Fibroblast of lung (primary cell): ENCODE results near the gene RAB25. TPM values are rescaled to one million over a fixed set of nuclear protein-coding genes. Genes with fewer than 3 reads are reported as not detected.
A peak's percentile ranks its signal among the peaks of the same experiment; 100 is the strongest.

Experiments used
- DNase-seq, 2 donors: peaks; one replicate each; pipeline versions ENCODE4 v3.0.0 to v3.0.0-alpha.2; 2010; ENCODE audit warnings: low read depth in 2 of 2
- H2AFZ ChIP-seq: 2 replicates; pipeline ENCODE4 v1.5.1; 2012; ENCODE audit warnings: low read length, control low read depth, inconsistent platforms
- H3K27ac ChIP-seq: 2 replicates; pipeline ENCODE4 v1.5.1; 2011; ENCODE audit warnings: low read length, control low read depth; ENCODE audit not compliant: insufficient read depth
- H3K27me3 ChIP-seq: 2 replicates; pipeline ENCODE4 v1.5.1; 2011; ENCODE audit warnings: mild to moderate bottlenecking, low read length; ENCODE audit not compliant: control insufficient read depth, insufficient read depth
- H3K36me3 ChIP-seq: 2 replicates; pipeline ENCODE4 v1.5.1; 2011; ENCODE audit warnings: low read length; ENCODE audit not compliant: control insufficient read depth, insufficient read depth
- H3K4me1 ChIP-seq: 2 replicates; pipeline ENCODE4 v1.5.1; 2011; ENCODE audit warnings: low read length; ENCODE audit not compliant: control insufficient read depth, insufficient read depth; ENCODE audit errors: extremely low read depth
- H3K4me2 ChIP-seq: 2 replicates; pipeline ENCODE4 v1.5.1; 2011; ENCODE audit warnings: low read length, control low read depth; ENCODE audit not compliant: insufficient read depth; ENCODE audit errors: extremely low read depth
- H3K4me3 ChIP-seq, 4 experiments: fragments of 200-600 bp in 1 of 4; sonication (generic) in 1 of 4; replicated peaks in 1 of 4; 2 replicates each; pipeline ENCODE4 v1.5.1; 2011 to 2016; ENCODE audit warnings: low read length in 4 of 4, low read depth in 3 of 4, mild to moderate bottlenecking in 3 of 4, control low read depth in 2 of 4, inconsistent platforms in 1 of 4, mixed read lengths in 1 of 4; ENCODE audit not compliant: insufficient read depth in 1 of 4; ENCODE audit errors: control extremely low read depth in 1 of 4
- H3K79me2 ChIP-seq: 2 replicates; pipeline ENCODE4 v1.5.1; 2012; ENCODE audit warnings: mild to moderate bottlenecking, low read length, inconsistent platforms; ENCODE audit not compliant: control insufficient read depth, insufficient read depth
- H3K9ac ChIP-seq: 2 replicates; pipeline ENCODE4 v1.5.1; 2011; ENCODE audit warnings: mild to moderate bottlenecking, low read length, control low read depth; ENCODE audit not compliant: insufficient read depth
- H3K9me3 ChIP-seq: 2 replicates; pipeline ENCODE4 v1.5.1; 2012; ENCODE audit warnings: low read depth, low read length; ENCODE audit not compliant: control insufficient read depth, insufficient read depth
- H4K20me1 ChIP-seq: 2 replicates; pipeline ENCODE4 v1.5.1; 2011; ENCODE audit warnings: low read length; ENCODE audit not compliant: control insufficient read depth, insufficient read depth; ENCODE audit errors: extremely low read depth
- EZH2 ChIP-seq: IDR thresholded peaks from 2 replicates; pipeline ENCODE4 v1.5.1; 2012; ENCODE audit warnings: low read length, control low read depth, mild to moderate bottlenecking; ENCODE audit errors: missing control alignments
- polyA plus RNA-seq, 2 donors: library from polyadenylated mRNA; depleted of rRNA in 1 of 2; stranded (reverse) in 1 of 2; unstranded in 1 of 2; fragments of >200 nt; gene quantifications; 2 replicates each; pipeline ENCODE4 v1.2.1, GENCODE V29; 2011 to 2012; ENCODE audit warnings: missing spikeins in 1 of 2
- total RNA-seq: library from RNA; depleted of rRNA; stranded (reverse); fragments of >200 nt; gene quantifications from 2 replicates; pipeline ENCODE4 v1.2.1, GENCODE V29; 2014
- TF ChIP-seq, protein P1 (sequence below), 2 donors: IDR thresholded peaks in 1 of 2; conservative IDR thresholded peaks in 1 of 2; 1 replicate in 1 of 2; 2 replicates in 1 of 2; pipeline ENCODE4 v1.5.1; 2011 to 2012; ENCODE audit warnings: low read length in 2 of 2, control low read depth in 1 of 2, inconsistent platforms in 1 of 2, low read depth in 1 of 2, mild to moderate bottlenecking in 1 of 2

Gene RAB25
- total and polyA plus RNA-seq, 2 donors (not counting 1 experiment from before 2014, with no cell fraction given) = not detected

DNA sequence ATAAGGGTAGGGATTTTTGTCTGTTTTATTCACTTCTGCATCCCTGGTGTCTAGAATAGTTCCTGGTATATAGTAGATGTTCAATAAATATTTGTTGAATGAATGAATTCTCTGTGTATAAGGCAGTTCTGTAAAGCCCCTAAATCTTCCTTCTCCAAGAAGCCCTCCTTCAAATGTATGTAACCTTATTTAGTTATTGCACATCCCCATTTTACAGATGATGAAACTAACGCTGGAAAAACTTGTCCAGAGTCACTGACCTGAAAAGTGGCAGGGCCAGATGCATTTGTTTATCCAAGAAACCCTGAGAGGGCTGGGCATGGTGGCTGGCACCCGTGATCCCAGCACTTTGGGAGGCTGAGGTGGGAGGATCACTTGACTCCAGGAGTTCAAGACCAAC, 49.3 kb downstream of the RAB25 start:
- H3K27me3 ChIP-seq = no peaks in the 10 kb centered on the region
- H4K20me1 ChIP-seq = no peaks in the 10 kb centered on the region
- TF ChIP-seq EZH2 = no peak
- TF ChIP-seq, protein P1, sequence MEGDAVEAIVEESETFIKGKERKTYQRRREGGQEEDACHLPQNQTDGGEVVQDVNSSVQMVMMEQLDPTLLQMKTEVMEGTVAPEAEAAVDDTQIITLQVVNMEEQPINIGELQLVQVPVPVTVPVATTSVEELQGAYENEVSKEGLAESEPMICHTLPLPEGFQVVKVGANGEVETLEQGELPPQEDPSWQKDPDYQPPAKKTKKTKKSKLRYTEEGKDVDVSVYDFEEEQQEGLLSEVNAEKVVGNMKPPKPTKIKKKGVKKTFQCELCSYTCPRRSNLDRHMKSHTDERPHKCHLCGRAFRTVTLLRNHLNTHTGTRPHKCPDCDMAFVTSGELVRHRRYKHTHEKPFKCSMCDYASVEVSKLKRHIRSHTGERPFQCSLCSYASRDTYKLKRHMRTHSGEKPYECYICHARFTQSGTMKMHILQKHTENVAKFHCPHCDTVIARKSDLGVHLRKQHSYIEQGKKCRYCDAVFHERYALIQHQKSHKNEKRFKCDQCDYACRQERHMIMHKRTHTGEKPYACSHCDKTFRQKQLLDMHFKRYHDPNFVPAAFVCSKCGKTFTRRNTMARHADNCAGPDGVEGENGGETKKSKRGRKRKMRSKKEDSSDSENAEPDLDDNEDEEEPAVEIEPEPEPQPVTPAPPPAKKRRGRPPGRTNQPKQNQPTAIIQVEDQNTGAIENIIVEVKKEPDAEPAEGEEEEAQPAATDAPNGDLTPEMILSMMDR (conservative IDR thresholded peaks at IDR 0.05 in 1 of 2, IDR thresholded peaks at IDR 0.05 in 1 of 2; ENCODE audit: low read depth in 1 of 2, low read length in 2 of 2) = no peak
- H3K9ac ChIP-seq = no peak overlapping the region
- no peaks in the 10 kb centered on the region for H3K36me3 ChIP-seq
- H3K4me2 ChIP-seq = no peak overlapping the region
- no peak overlapping the region for H3K27ac ChIP-seq
- H3K4me1 ChIP-seq = peaks cover 28% of the 10 kb centered on the region
- no peaks in the 10 kb centered on the region for H3K9me3 ChIP-seq
- no peak overlapping the region for H3K4me3 ChIP-seq
- DNase-seq = no peak
- no peak overlapping the region for H2AFZ ChIP-seq
- peaks cover 9% of the 10 kb centered on the region for H3K79me2 ChIP-seq

DNA sequence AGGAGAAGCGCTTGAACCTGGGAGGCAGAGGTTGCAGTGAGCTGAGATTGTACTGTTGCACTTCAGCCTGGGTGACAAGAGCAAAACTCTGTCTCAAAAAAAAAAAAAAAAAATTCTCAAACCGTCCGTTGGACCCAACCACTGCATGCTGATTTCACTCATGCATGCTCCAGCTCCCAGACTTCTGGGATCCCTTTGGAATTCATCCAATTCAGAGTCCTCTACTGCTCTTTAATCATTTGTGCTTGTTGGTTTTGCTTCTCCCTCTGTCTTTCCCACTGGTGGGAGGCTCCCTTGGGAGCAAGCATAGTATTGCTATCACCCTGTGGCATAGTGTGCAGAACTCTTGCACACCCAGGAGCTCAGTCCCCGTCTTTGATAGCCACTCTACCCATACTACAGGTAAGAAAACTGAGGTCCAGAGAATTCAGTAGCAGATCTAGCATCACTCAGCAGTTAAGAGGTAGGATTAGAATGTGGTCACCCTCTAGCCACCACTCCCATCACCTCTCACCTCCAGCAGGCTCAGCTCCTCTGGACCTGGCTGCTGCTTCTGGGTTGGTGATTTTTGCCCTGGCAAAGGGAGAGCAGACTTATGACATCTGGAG, 50.5 kb downstream of the RAB25 start:
- H2AFZ ChIP-seq = no peak overlapping the region
- no peak overlapping the region for H3K27ac ChIP-seq
- peak in 1 of 2 donors; percentile 55 for DNase-seq
- H3K9ac ChIP-seq = no peak overlapping the region
- H3K79me2 ChIP-seq = peaks cover 21% of the 10 kb centered on the region
- H3K4me1 ChIP-seq = peaks cover 22% of the 10 kb centered on the region
- peaks cover 3% of the 10 kb centered on the region for H4K20me1 ChIP-seq
- H3K36me3 ChIP-seq = no peaks in the 10 kb centered on the region
- TF ChIP-seq, protein P1 (conservative IDR thresholded peaks at IDR 0.05 in 1 of 2, IDR thresholded peaks at IDR 0.05 in 1 of 2; ENCODE audit: low read depth in 1 of 2, low read length in 2 of 2) = no peak
- TF ChIP-seq EZH2 = no peak
- H3K4me2 ChIP-seq = no peak overlapping the region
- H3K4me3 ChIP-seq = no peak overlapping the region
- no peaks in the 10 kb centered on the region for H3K9me3 ChIP-seq
- no peaks in the 10 kb centered on the region for H3K27me3 ChIP-seq

DNA sequence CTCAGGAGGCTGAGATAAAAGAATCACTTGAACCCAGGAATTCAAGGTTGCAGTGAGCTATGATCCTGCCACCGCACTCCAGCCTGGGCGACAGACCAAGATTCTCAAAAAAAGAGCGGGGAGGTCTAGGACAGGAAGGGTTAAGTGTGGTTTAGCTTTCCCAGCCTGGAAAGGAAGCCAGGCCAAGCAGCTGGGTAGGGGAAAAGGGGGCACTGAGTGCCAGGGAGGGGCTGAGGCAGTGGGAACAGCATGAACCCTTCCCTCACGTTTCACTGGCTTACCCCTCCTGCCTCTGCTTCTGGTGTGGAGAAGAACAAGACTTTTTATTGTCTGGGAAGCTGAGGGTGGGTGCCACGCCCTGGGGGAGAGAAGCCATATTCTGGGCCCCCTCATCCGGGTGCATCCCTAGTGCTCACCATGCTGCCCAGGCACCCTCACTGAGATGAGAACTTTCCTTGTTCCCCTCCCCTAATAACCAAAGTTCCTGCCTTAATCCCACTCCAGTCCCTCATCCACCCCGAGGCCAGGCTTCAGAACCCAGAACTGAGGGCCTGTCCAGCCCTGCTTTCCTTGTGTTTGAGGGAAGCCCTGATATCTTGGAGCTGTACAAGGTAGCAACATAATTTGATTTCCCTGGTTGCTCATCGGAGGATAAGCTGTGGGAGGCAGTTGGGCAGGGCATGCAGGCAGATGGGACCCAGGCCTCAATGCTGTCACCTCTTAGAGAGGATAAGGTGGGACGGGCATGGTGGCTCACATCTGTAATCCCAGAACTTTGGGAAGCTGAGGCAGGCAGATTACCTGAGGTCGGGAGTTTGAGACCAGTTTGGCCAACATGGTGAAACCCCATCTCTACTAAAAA, 51.5 kb downstream of the RAB25 start:
- peaks cover 17% of the 10 kb centered on the region for H3K4me1 ChIP-seq
- no peak overlapping the region for H3K9ac ChIP-seq
- no peaks in the 10 kb centered on the region for H3K27me3 ChIP-seq
- H4K20me1 ChIP-seq = peaks cover 3% of the 10 kb centered on the region
- no peak overlapping the region for H2AFZ ChIP-seq
- peaks cover 31% of the 10 kb centered on the region for H3K79me2 ChIP-seq
- peak in 1 of 2 donors; percentile 38 for DNase-seq
- no peaks in the 10 kb centered on the region for H3K36me3 ChIP-seq
- no peaks in the 10 kb centered on the region for H3K9me3 ChIP-seq
- peak overlapping the region; percentile 99 for H3K27ac ChIP-seq
- no peak overlapping the region for H3K4me2 ChIP-seq
- no peak overlapping the region for H3K4me3 ChIP-seq
- TF ChIP-seq, protein P1 (conservative IDR thresholded peaks at IDR 0.05 in 1 of 2, IDR thresholded peaks at IDR 0.05 in 1 of 2; ENCODE audit: low read depth in 1 of 2, low read length in 2 of 2) = no peak
- no peak for TF ChIP-seq EZH2
